ENCODE measurements around the gene YWHAH.

DNA sequence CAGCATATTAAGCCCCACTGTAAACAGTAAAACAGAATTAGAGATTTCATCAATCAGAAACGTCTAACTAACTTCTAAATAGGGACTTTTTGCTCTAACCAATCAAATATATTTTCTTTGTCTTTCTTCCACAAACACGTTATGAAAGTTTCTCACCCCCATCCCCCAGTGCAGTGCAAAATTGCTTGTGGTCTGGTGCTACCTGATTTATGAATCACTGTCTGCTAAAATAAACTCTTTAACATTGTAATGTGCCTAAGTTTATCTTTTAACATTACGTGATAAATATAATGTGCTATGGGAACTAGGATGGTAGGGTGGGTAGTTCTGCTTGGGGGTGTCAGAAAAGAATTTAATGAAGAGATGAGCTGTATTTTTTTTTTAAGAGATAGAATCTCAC is 51.5 kb downstream of the YWHAH start:
- TF ChIP-seq, protein P1, sequence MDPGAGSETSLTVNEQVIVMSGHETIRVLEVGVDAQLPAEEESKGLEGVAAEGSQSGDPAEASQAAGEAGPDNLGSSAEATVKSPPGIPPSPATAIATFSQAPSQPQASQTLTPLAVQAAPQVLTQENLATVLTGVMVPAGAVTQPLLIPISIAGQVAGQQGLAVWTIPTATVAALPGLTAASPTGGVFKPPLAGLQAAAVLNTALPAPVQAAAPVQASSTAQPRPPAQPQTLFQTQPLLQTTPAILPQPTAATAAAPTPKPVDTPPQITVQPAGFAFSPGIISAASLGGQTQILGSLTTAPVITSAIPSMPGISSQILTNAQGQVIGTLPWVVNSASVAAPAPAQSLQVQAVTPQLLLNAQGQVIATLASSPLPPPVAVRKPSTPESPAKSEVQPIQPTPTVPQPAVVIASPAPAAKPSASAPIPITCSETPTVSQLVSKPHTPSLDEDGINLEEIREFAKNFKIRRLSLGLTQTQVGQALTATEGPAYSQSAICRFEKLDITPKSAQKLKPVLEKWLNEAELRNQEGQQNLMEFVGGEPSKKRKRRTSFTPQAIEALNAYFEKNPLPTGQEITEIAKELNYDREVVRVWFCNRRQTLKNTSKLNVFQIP (CRISPR knock-in tag; IDR thresholded peaks at IDR 0.05; ENCODE audit: borderline replicate concordance, low read depth), result no peak
- TF ChIP-seq SNAI2 (CRISPR knock-in tag; IDR thresholded peaks at IDR 0.05), result no peak

All from SK-N-SH treated with all-trans-retinoic acid at 6 μM for 48 hours (cell line).